ENCODE measurements around the gene ITPKC.

Gene ITPKC

DNA sequence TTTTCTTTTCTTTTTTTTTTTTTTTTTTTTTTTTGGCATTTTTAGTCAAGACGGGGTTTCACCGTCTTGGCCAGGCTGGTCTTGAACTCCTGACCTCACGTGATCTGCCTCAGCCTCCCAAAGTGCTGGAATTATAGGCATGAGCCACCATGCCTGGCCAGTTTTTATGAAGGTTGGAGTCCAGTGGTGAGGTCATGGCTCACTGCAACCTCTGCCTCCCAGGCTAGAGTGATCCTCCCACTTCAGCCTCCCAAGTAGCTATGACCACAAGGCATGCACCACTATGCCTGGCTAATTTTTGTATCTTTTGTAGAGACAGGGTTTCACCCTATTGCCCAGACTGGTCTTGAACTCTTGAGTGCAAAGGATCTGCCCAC is 38.3 kb downstream of the ITPKC start:
- no peak for FAIRE-seq
- no peak for TF ChIP-seq CTCF (IDR thresholded peaks at IDR 0.05; ENCODE audit: insufficient read depth, missing control alignments)
- DNase-seq (ENCODE audit: insufficient read length, low spot score): no peak

- no peak for TF ChIP-seq CTCF (IDR thresholded peaks at IDR 0.05; ENCODE audit: insufficient read depth, missing control alignments)
- FAIRE-seq: no peak
- no peak for DNase-seq (ENCODE audit: insufficient read length, low spot score)
Measured at GRCh38 chr19:40755791-40756190, 38.9 kb downstream of the ITPKC start.

DNA sequence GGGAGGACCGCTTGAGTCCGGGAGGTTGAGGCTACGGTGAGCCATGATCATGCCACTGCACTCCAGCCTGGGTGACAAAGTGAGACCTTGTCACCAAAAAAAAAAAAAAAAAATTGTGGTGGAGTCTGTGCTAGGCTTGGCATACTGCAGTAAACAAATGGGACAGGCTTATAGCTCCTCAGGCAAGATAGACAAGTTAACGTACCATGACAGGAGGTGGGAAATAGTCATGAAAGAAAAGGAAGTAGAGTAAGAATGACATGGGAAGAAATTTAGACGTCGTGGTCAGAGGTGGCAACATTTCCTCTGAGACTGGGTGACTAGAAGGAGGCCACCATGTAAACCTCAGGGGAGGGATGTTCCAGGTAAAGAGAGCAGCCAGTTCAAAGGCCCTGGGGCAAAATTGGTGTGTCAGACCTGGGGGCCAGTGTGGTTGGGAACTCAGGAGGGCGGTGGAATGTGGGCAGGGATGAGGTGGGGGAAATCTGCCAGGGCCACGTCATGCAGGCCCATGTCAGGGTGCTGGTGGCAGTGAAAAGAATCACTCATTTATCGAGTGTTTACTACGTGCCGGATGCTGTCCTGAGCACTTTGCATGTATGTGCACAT is 39.7 kb downstream of the ITPKC start:
- TF ChIP-seq CTCF (IDR thresholded peaks at IDR 0.05; ENCODE audit: insufficient read depth, missing control alignments): no peak

DNA sequence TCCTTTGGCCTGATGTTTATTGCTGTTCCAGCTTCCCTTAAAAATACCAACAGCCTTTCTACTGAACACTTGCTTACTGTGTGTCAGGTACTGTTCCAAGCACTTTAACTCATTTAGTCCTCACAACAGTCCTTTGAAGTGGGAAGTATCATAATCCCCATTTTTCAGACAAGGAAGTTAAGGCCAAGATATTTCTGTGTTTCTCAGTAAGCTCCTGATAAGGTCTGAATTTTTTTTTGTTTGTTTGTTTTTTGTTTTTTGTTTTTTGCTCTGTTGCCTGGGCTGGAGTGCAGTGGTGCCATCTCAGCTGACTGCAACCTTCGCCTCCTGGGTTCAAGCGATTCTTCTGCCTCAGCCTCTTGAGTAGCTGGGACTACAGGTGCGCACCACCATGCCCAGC is 41.6 kb downstream of the ITPKC start:
- no peak for TF ChIP-seq CTCF (IDR thresholded peaks at IDR 0.05; ENCODE audit: insufficient read depth, missing control alignments)
- FAIRE-seq (no peak), DNase-seq (ENCODE audit: insufficient read length, low spot score) (no peak)

More for the DNA sequence above, 39.7 kb downstream of the ITPKC start:
- FAIRE-seq (no peak), DNase-seq (ENCODE audit: insufficient read length, low spot score) (no peak)

- DNase-seq (ENCODE audit: insufficient read length, low spot score) (no peak), FAIRE-seq (no peak)
- TF ChIP-seq CTCF (IDR thresholded peaks at IDR 0.05; ENCODE audit: insufficient read depth, missing control alignments): no peak
Measured at GRCh38 chr19:40759352-40759751, 42.4 kb downstream of the ITPKC start.

DNA sequence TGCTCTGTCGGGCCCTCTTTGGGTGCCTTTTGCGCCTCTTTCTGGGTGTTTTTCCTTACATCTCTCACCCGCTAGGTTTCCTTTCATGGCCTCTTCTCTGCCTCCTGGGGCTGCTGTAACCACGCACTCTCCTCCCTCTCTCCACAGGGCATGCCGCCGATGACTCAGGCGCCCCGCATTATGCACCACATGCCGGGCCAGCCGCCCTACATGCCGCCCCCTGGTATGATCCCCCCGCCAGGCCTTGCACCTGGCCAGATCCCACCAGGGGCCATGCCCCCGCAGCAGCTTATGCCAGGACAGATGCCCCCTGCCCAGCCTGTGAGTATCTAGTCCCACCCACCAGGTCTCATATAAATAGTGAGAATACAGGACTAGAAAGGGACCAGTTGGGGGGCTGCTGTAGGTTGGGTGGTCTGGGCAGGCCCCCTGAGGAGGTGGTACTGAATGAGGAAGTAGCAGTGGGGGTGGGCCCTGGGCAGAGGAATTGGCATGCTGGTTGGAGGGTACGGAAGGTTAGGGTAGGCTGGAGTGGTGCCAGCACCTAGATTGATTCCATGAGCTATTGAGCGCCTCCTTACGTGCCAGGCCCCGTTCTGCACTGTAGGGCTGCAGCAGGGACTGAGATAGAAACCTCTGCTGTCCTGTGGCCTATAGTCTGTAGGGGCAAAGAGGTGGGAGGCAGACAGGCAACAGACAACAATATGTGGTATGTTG is 46.0 kb downstream of the ITPKC start:
- no peak for TF ChIP-seq CTCF (IDR thresholded peaks at IDR 0.05; ENCODE audit: insufficient read depth, missing control alignments)
- FAIRE-seq: no peak

DNA sequence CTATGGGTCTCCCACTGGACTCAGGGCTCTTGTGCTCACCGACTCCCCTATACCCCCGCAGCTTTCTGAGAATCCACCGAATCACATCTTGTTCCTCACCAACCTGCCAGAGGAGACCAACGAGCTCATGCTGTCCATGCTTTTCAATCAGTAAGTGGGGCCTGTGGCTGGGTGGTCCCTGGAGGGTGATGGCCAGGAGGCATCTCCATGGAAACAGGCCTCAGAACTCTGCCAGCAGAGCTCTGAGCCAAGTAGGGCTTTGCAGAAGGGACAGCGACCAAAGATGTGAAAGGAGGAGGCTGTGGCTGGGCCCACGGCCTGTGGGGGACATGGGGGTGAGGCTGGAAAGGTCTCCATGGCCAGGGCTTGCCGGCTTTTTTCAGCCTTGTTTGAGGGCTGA is 46.6 kb downstream of the ITPKC start:
- DNase-seq (ENCODE audit: insufficient read length, low spot score) (no peak), FAIRE-seq (no peak)
- TF ChIP-seq CTCF (IDR thresholded peaks at IDR 0.05; ENCODE audit: insufficient read depth, missing control alignments): no peak

More for the DNA sequence above, 46.0 kb downstream of the ITPKC start:
- DNase-seq (ENCODE audit: insufficient read length, low spot score): no peak

Measured in D721Med (cell line).